ENCODE results near the gene MOCS1. TPM values are rescaled to one million over a fixed set of nuclear protein-coding genes. Genes with fewer than 3 reads are reported as not detected.

Gene MOCS1
- total and polyA plus RNA-seq, 9 of the 15 experiments (the other 6 are each of a cell fraction or from before 2014, with no cell fraction given), result 0.69 to 12.7 (median 8.7) TPM

GRCh38 chr6:39910164-39910563, 24.1 kb downstream of the MOCS1 start:
- Histone ChIP-seq H3K9ac (ENCODE audit: insufficient read depth in 1 of 2, low read depth in 2 of 2, low read length in 2 of 2) (no peak overlapping the region), H3K4me1 (replicated peaks in 1 of 2; ENCODE audit: control insufficient read depth in 2 of 2, insufficient read depth in 2 of 2, low read length in 2 of 2) (peaks cover 0 to 4% of the 10 kb centered on the region in 2 experiments; a peak in 1 of 5 replicates), H3K9me3 (replicated peaks; ENCODE audit: control insufficient read depth, insufficient read depth, low read depth, low read length) (no peaks in the 10 kb centered on the region), H3K27ac (ENCODE audit: extremely low read depth, low read depth, low read length) (no peak overlapping the region), H3K4me2 (ENCODE audit: insufficient read depth, low read length) (no peak overlapping the region), H3K4me3 (no peak overlapping the region), H3K9me1 (ENCODE audit: control insufficient read depth, insufficient read depth, low read length) (no peaks in the 10 kb centered on the region), H3K79me2 (ENCODE audit: control insufficient read depth, insufficient read depth, low read length) (no peaks in the 10 kb centered on the region), H3K36me3 (ENCODE audit: control insufficient read depth, insufficient read depth, low read length) (no peaks in the 10 kb centered on the region; the same call in 2 of the 3 replicates), H4K20me1 (replicated peaks; ENCODE audit: control insufficient read depth, insufficient read depth, low read length) (no peaks in the 10 kb centered on the region), H2AFZ (ENCODE audit: low read depth, low read length) (no peak overlapping the region), H3K27me3 (ENCODE audit: control insufficient read depth in 2 of 2, insufficient read depth in 2 of 2, low read length in 2 of 2) (peaks cover 0 to 22% of the 10 kb centered on the region in 2 experiments; a peak in 2 of 5 replicates)
- BruUV-seq (replicated peaks), result no TSS peak
- TF ChIP-seq, protein P1, sequence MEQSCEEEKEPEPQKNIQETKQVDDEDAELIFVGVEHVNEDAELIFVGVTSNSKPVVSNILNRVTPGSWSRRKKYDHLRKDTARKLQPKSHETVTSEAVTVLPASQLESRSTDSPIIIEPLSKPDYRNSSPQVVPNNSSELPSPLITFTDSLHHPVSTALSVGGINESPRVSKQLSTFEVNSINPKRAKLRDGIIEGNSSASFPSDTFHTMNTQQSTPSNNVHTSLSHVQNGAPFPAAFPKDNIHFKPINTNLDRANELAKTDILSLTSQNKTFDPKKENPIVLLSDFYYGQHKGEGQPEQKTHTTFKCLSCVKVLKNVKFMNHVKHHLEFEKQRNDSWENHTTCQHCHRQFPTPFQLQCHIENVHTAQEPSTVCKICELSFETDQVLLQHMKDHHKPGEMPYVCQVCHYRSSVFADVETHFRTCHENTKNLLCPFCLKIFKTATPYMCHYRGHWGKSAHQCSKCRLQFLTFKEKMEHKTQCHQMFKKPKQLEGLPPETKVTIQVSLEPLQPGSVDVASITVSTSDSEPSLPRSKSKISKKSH (CRISPR knock-in tag; IDR thresholded peaks at IDR 0.05), result no peak
- TF ChIP-seq RBFOX2 (IDR thresholded peaks at IDR 0.05; ENCODE audit: low read depth, low read length) (no peak), ZNF318 (IDR thresholded peaks at IDR 0.05; ENCODE audit: borderline replicate concordance in 1 of 2, low read depth in 1 of 2) (no peak)
- FAIRE-seq (no peak), DNase-seq (ENCODE audit: extremely low read depth in 1 of 4, low spot score in 3 of 4) (no peak), ATAC-seq (no peak)
- intact Hi-C loops (cut with micrococcal nuclease) (no loop called here), in situ Hi-C loops (cut with MboI) (no loop called here)
- POLR2A ChIA-PET, result interaction anchor here (0.6 to 0.7 kb wide), 2 partner anchors 73 to 215 kb away, joined by 3 read pairs; no protein-coding TSS in a partner anchor
- CTCF ChIA-PET (ENCODE audit: low intra/inter-chr PET ratio), result no interaction called here
